ENCODE data around the gene ABCD1.
"Not testable (repeated sequence)": the region's sequence is repeated elsewhere in the genome, so short reads cannot be mapped to it uniquely, and the experiment has no call there.

- TF ChIP-seq CTCF (IDR thresholded peaks at IDR 0.05; ENCODE audit: insufficient read depth, low read depth, low read length); EZH2 (IDR thresholded peaks at IDR 0.05; ENCODE audit: insufficient read depth, low read length): not testable (repeated sequence)
Observed at GRCh38 chrX:153699210-153699783, 25.4 kb upstream of the ABCD1 start.

Measured in astrocyte (in vitro differentiated cells and primary cell).